GM12878 (cell line): Measurements from ENCODE around the gene SLC9A8. TPM values are rescaled to one million over a fixed set of nuclear protein-coding genes. Genes with fewer than 3 reads are reported as not detected.
A peak's percentile ranks its signal among the peaks of the same experiment; 100 is the strongest.

ENCODE experiments used
- ATAC-seq: fragments of 200-7000 bp; cut with Tn5 transposase; 3 replicates; pipeline ENCODE4 v1.9.1; 2020; ENCODE audit warnings: mild to moderate bottlenecking, moderate library complexity
- BruUV-seq: library from RNA; stranded (reverse); fragments of 400-500 nt; replicated peaks from 2 replicates; lab custom pipeline; 2021; lab: Mats Ljungman, UMichigan
- CTCF ChIA-PET: fragments of 300-600 bp; sonication (Branson Sonifier 250); formaldehyde crosslinking; extraction: SDS; loops from one replicate; lab custom pipeline; 2021; ENCODE audit warnings: inconsistent platforms; lab: Yijun Ruan, JAX
- POLR2A ChIA-PET: fragments of 350-600 bp; formaldehyde crosslinking; extraction: SDS; loops from one replicate; lab custom pipeline; 2021; ENCODE audit warnings: inconsistent platforms; lab: Charles Lee
- RAD21 ChIA-PET: fragments of 300-600 bp; sonication (Branson Sonifier 250); formaldehyde crosslinking; loops from one replicate; lab custom pipeline; 2023; ENCODE audit warnings: antibody characterized with exemption; ENCODE audit not compliant: unreplicated experiment; lab: Charles Lee
- SMC1A ChIA-PET: fragments of 300-600 bp; sonication (Branson Sonifier 250); formaldehyde crosslinking; loops from one replicate; lab custom pipeline; 2023; ENCODE audit not compliant: unreplicated experiment, uncharacterized antibody; lab: Charles Lee
- DNase-seq: peaks from one replicate; pipeline ENCODE4 v3.0.0-alpha.2; 2011; ENCODE audit warnings: low read depth, low spot score
- FAIRE-seq: peaks from 3 replicates; lab custom pipeline; 2011; peaks lifted over from hg19 to GRCh38; lab: Jason Lieb, UNC
- H2AFZ ChIP-seq: 2 replicates; pipeline ENCODE4 v1.6.0; 2011; ENCODE audit warnings: low read depth, low read length, control low read depth; ENCODE audit not compliant: control insufficient read depth
- H3K27ac ChIP-seq: 2 replicates; pipeline ENCODE4 v1.5.1; 2011; ENCODE audit warnings: control low read depth; ENCODE audit not compliant: control insufficient read depth, insufficient read depth
- H3K27me3 ChIP-seq, 2 experiments: replicated peaks in 1 of 2; 2 replicates each; pipeline versions ENCODE4 v1.6.0 to v1.6.1; 2011; ENCODE audit warnings: low read length in 1 of 2; ENCODE audit not compliant: control insufficient read depth in 2 of 2, insufficient read depth in 2 of 2
- H3K36me3 ChIP-seq, 2 experiments: 2 replicates each; pipeline ENCODE4 v1.5.1; 2011; ENCODE audit warnings: low read length in 1 of 2; ENCODE audit not compliant: control insufficient read depth in 2 of 2, insufficient read depth in 2 of 2
- H3K4me1 ChIP-seq: 2 replicates; pipeline ENCODE4 v1.6.1; 2011; ENCODE audit warnings: mild to moderate bottlenecking, low read length, moderate library complexity, mixed read lengths; ENCODE audit not compliant: control insufficient read depth, insufficient read depth
- H3K4me2 ChIP-seq: 2 replicates; pipeline ENCODE4 v1.6.0; 2011; ENCODE audit warnings: control low read depth; ENCODE audit not compliant: control insufficient read depth, insufficient read depth
- H3K4me3 ChIP-seq: fragments of 200-600 bp; sonication (generic); 2 replicates; pipeline ENCODE4 v1.5.1; 2016
- H3K79me2 ChIP-seq: 2 replicates; pipeline ENCODE4 v1.6.0; 2011; ENCODE audit warnings: low read length; ENCODE audit not compliant: control insufficient read depth, insufficient read depth
- H3K9ac ChIP-seq: 2 replicates; pipeline ENCODE4 v1.8.0; 2011; ENCODE audit warnings: low read length, control low read depth, mixed read lengths; ENCODE audit not compliant: control insufficient read depth, insufficient read depth
- H3K9me3 ChIP-seq: replicated peaks from 3 replicates; pipeline ENCODE4 v1.5.1; 2011; ENCODE audit warnings: mild to moderate bottlenecking, low read length; ENCODE audit not compliant: control insufficient read depth, insufficient read depth
- H4K20me1 ChIP-seq: 2 replicates; pipeline ENCODE4 v1.6.0; 2011; ENCODE audit not compliant: control insufficient read depth, insufficient read depth
- MAX ChIP-seq: IDR thresholded peaks from 2 replicates; pipeline ENCODE4 v1.6.1; 2012; ENCODE audit warnings: low read depth, low read length, improper control_type of control experiment
- NRF1 ChIP-seq: conservative IDR thresholded peaks from 2 replicates; pipeline ENCODE4 v1.6.1; 2011; ENCODE audit warnings: mild to moderate bottlenecking, low read depth, low read length, improper control_type of control experiment
- TBL1XR1 ChIP-seq: IDR thresholded peaks from 2 replicates; pipeline ENCODE4 v1.6.1; 2012; ENCODE audit warnings: low read depth, low read length, improper control_type of control experiment
- TCF12 ChIP-seq: IDR thresholded peaks from 2 replicates; pipeline ENCODE4 v1.6.1; 2011; ENCODE audit warnings: low read depth, mild to moderate bottlenecking, low read length
- ZNF24 ChIP-seq: fragments of 450-650 bp; IDR thresholded peaks from 2 replicates; pipeline ENCODE4 v1.6.1; 2017; ENCODE audit warnings: antibody characterized with exemption, mild to moderate bottlenecking
- WGBS: methylation state at CpG from one replicate; pipeline ENCODE4 v1.1.6; 2016; ENCODE audit warnings: low lambda C conversion rate; ENCODE audit not compliant: insufficient replicate concordance, insufficient coverage; ENCODE audit errors: missing lambda C conversion rate; 5-methylcytosine and 5-hydroxymethylcytosine counted together
- in situ Hi-C: fragments of 300-500 bp; cut with MboI; formaldehyde crosslinking; loops from 9 replicates; pipeline ENCODE4 v1.14.3; 2018; ENCODE audit warnings: mixed read lengths
- intact Hi-C: fragments of 100-400 bp; cut with micrococcal nuclease; formaldehyde crosslinking; loops from one replicate; pipeline ENCODE4 v1.14.2; 2022; ENCODE audit not compliant: unreplicated experiment
- polyA plus RNA-seq, 11 experiments: library from polyadenylated mRNA; depleted of rRNA in 4 of 11; unstranded in 6 of 11; stranded (reverse) in 5 of 11; fragments of >200 nt; fragmentation: Nextera tagmentation in 4 of 11; fragmentation: Illumina TruSeq in 1 of 11; extraction: Ambion mirVana in 4 of 11; extraction: Trizol in 1 of 11; gene quantifications; 1 replicate in 1 of 11; 2 replicates in 10 of 11; pipeline versions ENCODE4 v1.2.1 to v1.2.3, GENCODE V29; 2011 to 2016; ENCODE audit warnings: inconsistent platforms in 2 of 11, missing spikeins in 2 of 11, low read depth in 1 of 11
- total RNA-seq, 4 experiments: library from RNA; depleted of rRNA in 3 of 4; stranded (reverse); fragments of >200 nt in 3 of 4; fragmentation: Illumina TruSeq in 1 of 4; extraction: Trizol in 1 of 4; gene quantifications; 2 replicates each; pipeline versions ENCODE4 v1.2.1 to v1.2.3, GENCODE V29; 2013 to 2021
- TF ChIP-seq, protein P1 (sequence below): fragments of 150-350 bp; IDR thresholded peaks from 2 replicates; pipeline ENCODE4 v1.6.1; 2014; ENCODE audit warnings: mild to moderate bottlenecking, low read depth, low read length

Gene SLC9A8
- total and polyA plus RNA-seq, 10 of the 15 experiments (the other 5 are each of a cell fraction or from before 2014, with no cell fraction given): 0.40 to 15.5 (median 6.5) TPM

DNA sequence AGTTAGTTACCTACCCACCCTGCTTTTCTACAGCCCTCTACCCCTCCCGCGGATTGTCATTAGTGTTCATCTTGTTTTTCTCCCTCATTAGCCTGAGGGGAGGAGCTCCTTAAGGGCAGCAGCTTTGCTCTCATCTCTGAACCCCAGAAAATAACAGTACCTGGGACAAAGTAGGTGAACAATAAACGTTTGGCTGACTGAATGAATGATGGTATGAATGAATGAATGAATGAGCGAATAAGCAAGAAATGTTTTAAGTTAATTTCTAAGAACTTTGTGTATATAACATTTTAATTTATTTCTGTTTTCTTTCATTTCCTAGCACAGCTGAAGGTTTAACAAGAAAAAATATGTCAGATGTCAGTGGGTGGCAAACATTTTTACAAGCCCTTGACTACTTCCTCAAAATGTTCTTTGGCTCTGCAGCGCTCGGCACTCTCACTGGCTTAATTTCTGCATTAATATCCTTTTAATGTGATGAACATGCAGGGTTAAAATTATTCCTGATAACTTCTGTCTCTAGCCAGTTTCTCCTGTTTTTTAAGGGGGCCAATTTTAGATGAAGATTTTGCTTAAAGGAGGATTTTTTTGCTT is 50.1 kb downstream of the SLC9A8 start:
- H3K36me3 ChIP-seq: peaks cover 6 to 8% of the 10 kb centered on the region in 2 experiments; a peak in 2 of 4 replicates
- ChIA-PET RAD21 (no interaction called here), POLR2A (no interaction called here), CTCF (no interaction called here), SMC1A (interaction anchor here (0.6 kb wide), 1 partner anchor 14 kb away, joined by 3 read pairs; no protein-coding TSS in a partner anchor)
- H3K4me2 ChIP-seq: no peak overlapping the region
- H3K4me1 ChIP-seq: peaks cover 12% of the 10 kb centered on the region
- no peak for FAIRE-seq
- intact Hi-C loops: no loop called here
- no peak overlapping the region for H3K9ac ChIP-seq
- in situ Hi-C loops: loop anchor here (25.0 kb wide), 1 partner anchor 525 kb away; no protein-coding TSS in a partner anchor
- no TSS peak for BruUV-seq
- H3K9me3 ChIP-seq: no peaks in the 10 kb centered on the region
- H4K20me1 ChIP-seq: no peaks in the 10 kb centered on the region
- H3K27me3 ChIP-seq: no peaks in the 10 kb centered on the region
- no peaks in the 10 kb centered on the region for H3K79me2 ChIP-seq
- H2AFZ ChIP-seq: no peak overlapping the region
- 83% methylated on average over 6 of the region's 6 CpGs for WGBS
- TF ChIP-seq TCF12 (no peak), TBL1XR1 (no peak), ZNF24 (peak; percentile 67; the same call in 1 of the 2 replicates), MAX (no peak), NRF1 (no peak)
- TF ChIP-seq, protein P1, sequence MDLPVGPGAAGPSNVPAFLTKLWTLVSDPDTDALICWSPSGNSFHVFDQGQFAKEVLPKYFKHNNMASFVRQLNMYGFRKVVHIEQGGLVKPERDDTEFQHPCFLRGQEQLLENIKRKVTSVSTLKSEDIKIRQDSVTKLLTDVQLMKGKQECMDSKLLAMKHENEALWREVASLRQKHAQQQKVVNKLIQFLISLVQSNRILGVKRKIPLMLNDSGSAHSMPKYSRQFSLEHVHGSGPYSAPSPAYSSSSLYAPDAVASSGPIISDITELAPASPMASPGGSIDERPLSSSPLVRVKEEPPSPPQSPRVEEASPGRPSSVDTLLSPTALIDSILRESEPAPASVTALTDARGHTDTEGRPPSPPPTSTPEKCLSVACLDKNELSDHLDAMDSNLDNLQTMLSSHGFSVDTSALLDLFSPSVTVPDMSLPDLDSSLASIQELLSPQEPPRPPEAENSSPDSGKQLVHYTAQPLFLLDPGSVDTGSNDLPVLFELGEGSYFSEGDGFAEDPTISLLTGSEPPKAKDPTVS: no peak
- ATAC-seq: no peak
- no peak overlapping the region for H3K27ac ChIP-seq
- no peak for DNase-seq
- H3K4me3 ChIP-seq: no peak overlapping the region
